ENCODE data around the gene CDK14.
"Not testable (repeated sequence)": the region's sequence is repeated elsewhere in the genome, so short reads cannot be mapped to it uniquely, and the experiment has no call there.

CDK14 gene

DNA sequence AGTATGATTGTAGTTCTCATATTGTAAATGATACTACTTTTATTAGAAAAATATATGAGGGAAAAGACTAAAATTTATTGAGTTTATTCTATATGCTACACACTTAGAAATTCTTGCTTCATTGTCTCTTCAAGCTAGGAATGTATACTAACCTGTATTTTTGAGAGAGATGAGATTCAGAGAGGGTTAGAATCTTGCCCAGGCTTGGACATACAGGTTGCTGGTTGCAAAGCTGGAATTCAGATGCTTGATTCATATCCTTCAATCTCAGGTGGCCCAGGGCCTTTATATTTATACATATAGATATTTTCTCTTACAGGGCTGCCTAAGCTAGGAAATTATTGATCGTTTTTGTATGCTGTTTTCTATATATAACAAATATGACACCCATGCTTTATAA, 324.2 kb downstream of the CDK14 start:
- no peak for DNase-seq

- DNase-seq, result no peak
These were observed 327.4 kb downstream of the CDK14 start for GRCh38 chr7:90923541-90923997.

GRCh38 chr7:90928700-90929424, 332.7 kb downstream of the CDK14 start:
- DNase-seq, result not testable (repeated sequence)

- DNase-seq, result no peak
These were observed 336.1 kb downstream of the CDK14 start for GRCh38 chr7:90931986-90932916.

DNA sequence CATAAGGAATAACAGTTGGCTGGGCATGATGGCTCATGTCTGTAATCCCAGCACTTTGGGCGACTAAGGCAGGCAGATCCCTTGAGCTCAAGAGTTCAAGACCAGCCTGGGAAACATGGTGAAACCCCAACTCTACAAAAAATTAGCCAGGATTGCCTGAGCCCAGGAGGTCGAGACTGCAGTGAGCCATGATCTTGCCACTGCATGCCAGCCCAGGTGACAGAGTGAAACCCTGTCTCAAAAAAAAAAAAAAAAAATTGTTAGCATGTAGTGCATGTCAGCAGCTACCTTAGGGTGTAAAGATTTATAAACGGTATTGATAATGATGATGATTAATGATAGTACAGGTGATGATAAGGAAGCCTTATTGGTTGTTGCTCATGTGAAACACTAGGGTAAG, 336.9 kb downstream of the CDK14 start:
- no peak for DNase-seq

DNA sequence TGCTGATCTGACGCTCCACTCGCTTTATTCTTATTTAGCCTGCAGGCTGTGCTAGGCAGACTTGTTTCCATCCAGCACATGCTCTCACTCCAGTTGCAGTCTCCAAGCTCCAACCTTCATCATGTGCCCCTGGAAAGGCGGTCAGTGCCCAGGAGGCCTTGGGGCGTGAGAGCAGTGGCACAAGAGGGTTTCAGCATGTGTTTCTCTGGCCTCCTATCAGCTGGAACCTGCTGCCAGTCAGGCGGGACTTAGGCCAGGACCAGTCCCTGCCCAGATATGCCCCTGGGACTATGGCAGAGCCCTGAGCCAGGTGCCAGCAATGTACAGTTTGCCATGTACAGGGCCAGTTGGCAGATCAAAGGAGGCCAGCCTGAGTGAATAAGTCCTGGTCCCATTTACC, 337.9 kb downstream of the CDK14 start:
- DNase-seq, result no peak

DNA sequence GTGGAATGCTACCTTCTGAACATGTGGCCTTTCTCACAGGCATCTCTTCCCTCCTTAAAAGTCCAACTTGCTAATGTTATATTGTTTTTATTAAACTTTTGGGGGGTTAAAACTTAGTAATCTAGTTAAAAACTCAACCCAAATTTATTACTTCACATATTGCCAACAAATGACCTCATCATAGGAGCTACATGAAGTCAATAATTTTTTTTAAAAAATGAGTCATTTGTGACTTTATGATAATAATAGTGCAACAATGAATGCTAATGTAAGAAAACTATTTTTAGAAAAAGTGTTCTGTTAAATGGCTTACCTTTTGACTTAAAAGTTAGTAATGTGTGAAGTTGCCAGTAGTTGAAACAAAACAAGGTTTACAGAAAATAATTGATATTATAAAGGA, 342.2 kb downstream of the CDK14 start:
- no peak for DNase-seq

- DNase-seq, result no peak
These were observed 343.5 kb downstream of the CDK14 start for GRCh38 chr7:90939666-90940065.

GRCh38 chr7:90944021-90944420, 347.9 kb downstream of the CDK14 start:
- DNase-seq, result no peak

- no peak for DNase-seq
These were observed 349.1 kb downstream of the CDK14 start for GRCh38 chr7:90945104-90945787.

DNA sequence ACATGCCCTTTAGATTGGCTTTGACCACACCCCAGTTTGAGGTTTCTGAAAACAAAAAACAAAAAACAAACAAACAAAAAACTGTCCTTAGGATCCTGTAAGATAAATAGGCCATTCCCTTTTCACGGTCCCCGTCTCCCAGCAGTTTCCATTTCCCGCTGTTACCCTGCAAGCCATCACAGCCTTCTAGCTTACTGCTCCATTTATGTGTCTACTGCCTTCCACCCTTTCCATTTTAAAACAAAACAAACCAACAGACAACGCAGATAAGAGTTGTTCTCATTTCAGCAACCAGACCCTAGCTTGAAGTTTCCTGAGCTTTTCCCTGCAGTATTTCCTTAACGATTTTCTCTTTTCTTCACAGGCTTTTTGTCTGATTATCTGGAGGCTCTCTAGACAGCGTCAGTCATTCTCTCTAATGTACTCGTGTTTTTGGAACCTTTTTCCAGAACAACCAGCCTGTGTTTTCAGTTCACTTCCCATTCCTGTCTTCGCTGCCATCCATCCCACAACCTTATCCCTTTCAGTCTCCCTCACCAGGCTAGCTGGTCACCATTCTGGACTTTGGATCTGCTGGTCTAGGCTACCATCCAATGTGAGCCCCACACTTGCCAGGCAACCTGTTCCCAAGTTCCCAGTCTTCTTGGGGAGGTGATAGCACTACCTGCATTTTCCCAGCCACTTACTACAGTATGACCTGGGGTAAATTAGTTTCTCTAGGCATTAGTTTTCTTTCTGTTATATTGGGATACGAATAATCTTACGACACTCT, 350.8 kb downstream of the CDK14 start:
- no peak for DNase-seq

DNA sequence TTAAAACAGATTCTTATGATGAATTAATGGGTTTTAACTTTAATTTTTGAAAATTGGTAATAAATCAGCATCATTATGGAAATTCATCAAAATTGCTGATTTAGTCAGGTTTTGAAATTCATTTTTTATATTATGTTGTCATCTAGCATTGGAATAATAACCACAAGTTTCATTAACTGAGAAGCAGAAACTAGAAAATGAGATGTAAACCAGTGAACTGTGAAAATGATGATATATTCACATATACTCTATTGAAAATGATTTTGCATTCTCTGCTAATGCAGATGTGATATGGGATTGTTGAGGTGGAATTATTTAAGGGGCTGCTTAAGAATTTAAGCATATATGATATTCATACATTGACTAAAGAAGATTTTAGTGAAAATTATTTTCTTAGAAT, 352.0 kb downstream of the CDK14 start:
- DNase-seq, result no peak

DNA sequence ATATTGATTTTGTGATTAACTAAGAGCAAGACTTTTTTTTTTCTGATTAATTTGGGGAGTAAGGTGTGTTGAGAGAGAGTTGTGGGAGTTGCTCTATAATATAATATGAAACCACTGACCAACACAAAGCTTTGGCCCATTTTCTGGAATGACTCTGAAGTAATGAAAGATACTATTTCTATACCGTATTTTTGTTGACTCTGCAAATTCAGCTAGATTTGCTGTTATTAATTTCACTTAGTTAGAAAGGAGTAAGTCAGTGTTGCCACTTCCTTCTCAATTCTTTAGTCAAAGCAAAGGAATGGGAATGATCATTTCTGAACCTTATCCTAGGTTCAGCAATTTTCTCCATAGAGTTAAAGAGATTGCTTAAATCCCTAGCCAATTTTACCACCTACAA, 355.1 kb downstream of the CDK14 start:
- DNase-seq, result no peak

DNA sequence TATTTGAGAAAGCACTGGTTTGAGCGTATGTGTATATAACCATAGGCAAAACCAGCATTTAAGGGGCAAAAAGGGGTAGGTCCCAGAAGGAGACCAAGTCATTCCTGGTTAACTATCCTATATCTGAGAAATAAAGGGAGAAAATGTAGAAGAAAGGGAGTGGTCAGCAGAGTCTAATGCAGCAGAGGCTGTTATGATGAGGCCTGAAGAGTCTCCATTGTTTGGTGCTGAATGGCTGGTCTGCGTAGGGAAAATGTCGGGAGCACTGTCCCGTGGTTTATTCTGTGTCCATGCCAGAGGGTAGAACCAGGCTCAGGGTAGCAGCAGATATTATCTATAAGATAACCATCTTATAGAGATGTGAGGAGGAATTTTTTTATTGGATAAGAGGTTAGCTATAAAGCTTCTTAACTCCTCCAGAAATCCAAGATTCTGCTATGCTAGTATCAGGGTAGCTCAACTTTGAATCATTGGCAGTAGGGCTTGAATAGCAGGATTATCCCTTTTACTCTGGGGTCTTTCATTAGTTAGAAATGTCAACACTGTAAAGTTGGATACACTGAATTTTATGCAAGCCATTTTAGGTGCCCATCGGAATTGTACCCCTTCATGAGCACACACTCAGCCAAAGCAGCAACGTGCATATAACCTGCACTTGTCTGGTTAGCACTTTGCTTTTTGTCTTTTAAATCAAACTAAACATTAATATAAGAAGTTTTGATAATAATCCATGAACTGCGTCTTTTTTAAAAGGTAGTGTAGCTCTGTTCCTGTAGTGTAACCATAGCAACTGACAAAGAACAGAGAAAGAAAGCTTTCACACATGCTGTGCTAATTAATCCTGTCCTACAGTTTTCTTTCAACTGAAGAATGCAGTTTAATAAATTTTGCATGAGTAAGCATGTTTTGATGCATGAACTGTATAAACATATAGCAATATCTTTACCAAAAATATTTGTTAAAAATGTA, 356.1 kb downstream of the CDK14 start:
- DNase-seq, result no peak

DNA sequence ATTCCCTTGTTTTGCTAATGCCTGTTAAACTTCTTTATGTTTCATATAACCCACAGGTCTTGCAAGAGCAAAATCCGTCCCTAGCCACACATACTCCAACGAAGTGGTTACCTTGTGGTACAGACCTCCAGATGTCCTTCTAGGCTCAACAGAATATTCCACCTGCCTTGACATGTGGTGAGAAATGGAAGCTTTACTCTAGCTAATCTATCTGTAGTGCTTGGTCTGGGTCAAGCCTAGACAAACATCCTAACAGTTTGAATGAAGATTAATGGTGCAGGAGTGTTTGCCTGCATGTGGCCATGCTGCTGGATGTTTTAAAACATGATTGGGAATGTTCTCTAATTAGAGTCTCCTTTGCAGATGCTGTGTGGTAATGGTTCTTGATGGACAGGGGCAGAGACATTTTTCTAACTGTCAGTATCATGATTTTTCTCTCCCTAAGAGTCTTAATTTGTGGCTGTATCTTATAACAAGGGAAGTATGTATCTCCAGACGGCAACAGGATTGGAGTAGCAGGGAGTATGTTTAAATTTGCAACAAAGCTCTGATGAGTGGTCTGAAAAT, 359.6 kb downstream of the CDK14 start:
- DNase-seq, result no peak

- DNase-seq, result no peak
These were observed 361.8 kb downstream of the CDK14 start for GRCh38 chr7:90957883-90958282.

DNA sequence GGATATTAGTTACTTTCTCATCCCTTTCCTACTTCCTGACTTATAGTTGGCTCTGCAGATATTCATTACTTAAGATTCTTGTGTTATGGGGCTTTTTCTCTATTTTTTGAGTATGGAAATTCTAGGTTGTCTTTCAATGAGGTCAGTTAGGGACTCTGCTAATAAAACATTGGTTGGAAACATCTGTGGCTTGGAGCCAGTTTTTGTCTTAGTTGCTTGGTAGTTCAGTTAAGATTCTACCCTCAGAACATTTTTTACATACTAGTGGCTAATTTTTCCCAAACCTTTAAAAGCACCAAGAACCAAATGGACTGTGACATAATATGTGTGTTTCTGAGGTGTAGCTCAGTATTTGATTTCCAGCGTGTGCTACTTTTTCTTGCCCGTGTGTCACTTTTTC, 362.5 kb downstream of the CDK14 start:
- no peak for DNase-seq

- DNase-seq, result no peak
These were observed 365.1 kb downstream of the CDK14 start for GRCh38 chr7:90961037-90961725.

DNA sequence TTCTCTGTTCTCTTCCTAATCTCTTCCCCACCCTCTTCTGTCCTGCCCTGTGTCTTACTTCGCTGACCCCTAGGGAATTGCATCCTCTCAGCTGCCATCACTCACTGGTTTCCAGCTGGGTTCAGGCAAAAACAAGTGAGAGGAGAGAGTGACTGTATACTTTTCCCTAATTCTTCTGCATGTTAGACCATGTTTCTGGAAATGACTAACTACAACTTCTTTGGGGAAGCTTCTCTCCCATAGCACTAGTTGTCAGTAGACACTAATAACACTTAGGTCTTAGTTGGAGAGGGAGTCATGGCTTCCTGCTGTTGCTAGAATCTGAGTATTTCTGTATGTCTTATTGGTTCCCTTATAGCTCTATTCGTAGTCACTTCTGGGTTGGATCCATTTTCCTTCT, 369.1 kb downstream of the CDK14 start:
- DNase-seq, result no peak

- no peak for DNase-seq
These were observed 370.2 kb downstream of the CDK14 start for GRCh38 chr7:90966346-90966745.

GRCh38 chr7:90968871-90969270, 372.8 kb downstream of the CDK14 start:
- DNase-seq, result no peak

All from activated CD8-positive, alpha-beta memory T cell treated with anti-CD3 and anti-CD28 coated beads, Interleukin-2, amount 50 U/mL, for 48 hours (primary cell).